ENCODE data around the gene IER3IP1.

DNA sequence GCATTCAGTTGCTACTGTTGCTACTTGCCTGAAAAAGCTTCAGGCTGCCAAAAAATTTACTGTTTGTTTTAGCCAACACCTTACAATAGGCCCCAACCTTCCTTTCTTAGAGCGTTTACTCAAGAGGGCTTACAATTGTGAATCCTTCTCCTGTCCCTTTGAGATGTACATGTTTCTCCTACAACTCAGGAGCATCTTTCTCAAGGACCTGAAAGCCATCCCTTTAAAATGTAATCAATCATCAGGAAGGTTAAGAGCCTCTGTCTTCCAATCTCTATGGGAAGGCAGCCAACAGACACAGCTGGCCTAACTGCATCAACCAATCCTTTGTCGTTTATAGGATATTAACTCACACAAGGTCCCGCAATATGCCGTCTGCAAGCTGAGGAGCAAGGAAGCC, 3.4 kb upstream of the IER3IP1 start:
- no peak for TF ChIP-seq POLR2A (IDR thresholded peaks at IDR 0.05)
- TF ChIP-seq, protein P1, sequence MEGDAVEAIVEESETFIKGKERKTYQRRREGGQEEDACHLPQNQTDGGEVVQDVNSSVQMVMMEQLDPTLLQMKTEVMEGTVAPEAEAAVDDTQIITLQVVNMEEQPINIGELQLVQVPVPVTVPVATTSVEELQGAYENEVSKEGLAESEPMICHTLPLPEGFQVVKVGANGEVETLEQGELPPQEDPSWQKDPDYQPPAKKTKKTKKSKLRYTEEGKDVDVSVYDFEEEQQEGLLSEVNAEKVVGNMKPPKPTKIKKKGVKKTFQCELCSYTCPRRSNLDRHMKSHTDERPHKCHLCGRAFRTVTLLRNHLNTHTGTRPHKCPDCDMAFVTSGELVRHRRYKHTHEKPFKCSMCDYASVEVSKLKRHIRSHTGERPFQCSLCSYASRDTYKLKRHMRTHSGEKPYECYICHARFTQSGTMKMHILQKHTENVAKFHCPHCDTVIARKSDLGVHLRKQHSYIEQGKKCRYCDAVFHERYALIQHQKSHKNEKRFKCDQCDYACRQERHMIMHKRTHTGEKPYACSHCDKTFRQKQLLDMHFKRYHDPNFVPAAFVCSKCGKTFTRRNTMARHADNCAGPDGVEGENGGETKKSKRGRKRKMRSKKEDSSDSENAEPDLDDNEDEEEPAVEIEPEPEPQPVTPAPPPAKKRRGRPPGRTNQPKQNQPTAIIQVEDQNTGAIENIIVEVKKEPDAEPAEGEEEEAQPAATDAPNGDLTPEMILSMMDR (IDR thresholded peaks at IDR 0.05 in 4 of 5, conservative IDR thresholded peaks at IDR 0.05 in 1 of 5): no peak
